Keratinocyte (primary cell): ENCODE results near the gene FRYL. TPM values are rescaled to one million over a fixed set of nuclear protein-coding genes. Genes with fewer than 3 reads are reported as not detected.
"Not testable (repeated sequence)": the region's sequence is repeated elsewhere in the genome, so short reads cannot be mapped to it uniquely, and the experiment has no call there.

Experiments
- DNase-seq: peaks from one replicate; pipeline ENCODE4 v3.0.0-alpha.2; 2011; ENCODE audit warnings: low read depth, missing footprints, low spot score
- FAIRE-seq: peaks from 2 replicates; lab custom pipeline; 2011; peaks lifted over from hg19 to GRCh38; lab: Jason Lieb, UNC
- H2AFZ ChIP-seq: 2 replicates; pipeline ENCODE4 v1.6.0; 2012; ENCODE audit warnings: low read length, control low read depth, inconsistent platforms; ENCODE audit not compliant: control insufficient read depth
- H3K27ac ChIP-seq: 2 replicates; pipeline ENCODE4 v1.5.1; 2011; ENCODE audit warnings: low read length; ENCODE audit not compliant: control insufficient read depth, insufficient read depth
- H3K27me3 ChIP-seq: 3 replicates; pipeline ENCODE4 v1.6.0; 2011; ENCODE audit warnings: low read length; ENCODE audit not compliant: control insufficient read depth, insufficient read depth; ENCODE audit errors: extremely low read depth
- H3K36me3 ChIP-seq, 2 experiments: 2 replicates in 1 of 2; 3 replicates in 1 of 2; pipeline ENCODE4 v1.5.1; 2011; ENCODE audit warnings: low read length in 2 of 2, mild to moderate bottlenecking in 1 of 2; ENCODE audit not compliant: control insufficient read depth in 2 of 2, insufficient read depth in 2 of 2; ENCODE audit errors: extremely low read depth in 1 of 2
- H3K4me1 ChIP-seq: 3 replicates; pipeline ENCODE4 v1.5.1; 2011; ENCODE audit warnings: low read length; ENCODE audit not compliant: control insufficient read depth, insufficient read depth; ENCODE audit errors: extremely low read depth
- H3K4me2 ChIP-seq: 3 replicates; pipeline ENCODE4 v1.6.0; 2011; ENCODE audit warnings: low read depth, low read length; ENCODE audit not compliant: control insufficient read depth, insufficient read depth; ENCODE audit errors: extremely low read depth
- H3K4me3 ChIP-seq, 3 experiments: fragments of 200-600 bp in 1 of 3; sonication (generic) in 1 of 3; 2 replicates in 2 of 3; 3 replicates in 1 of 3; pipeline ENCODE4 v1.5.1; 2011 to 2016; ENCODE audit warnings: low read length in 3 of 3, mild to moderate bottlenecking in 3 of 3, control low read depth in 2 of 3, inconsistent platforms in 1 of 3, low read depth in 1 of 3, mixed read lengths in 1 of 3, mixed run types in 1 of 3, moderate library complexity in 1 of 3; ENCODE audit not compliant: control insufficient read depth in 2 of 3, insufficient read depth in 2 of 3; ENCODE audit errors: extremely low read depth in 1 of 3
- H3K79me2 ChIP-seq: 2 replicates; pipeline ENCODE4 v1.6.0; 2012; ENCODE audit warnings: low read length; ENCODE audit not compliant: control insufficient read depth, insufficient read depth
- H3K9ac ChIP-seq: 3 replicates; pipeline ENCODE4 v1.6.0; 2011; ENCODE audit warnings: low read length; ENCODE audit not compliant: control insufficient read depth, insufficient read depth; ENCODE audit errors: extremely low read depth
- H3K9me1 ChIP-seq: 3 replicates; pipeline ENCODE4 v1.6.0; 2011; ENCODE audit warnings: low read length; ENCODE audit not compliant: control insufficient read depth, insufficient read depth; ENCODE audit errors: extremely low read depth
- H3K9me3 ChIP-seq: 2 replicates; pipeline ENCODE4 v1.5.1; 2012; ENCODE audit warnings: low read depth, low read length; ENCODE audit not compliant: control insufficient read depth
- H4K20me1 ChIP-seq: 3 replicates; pipeline ENCODE4 v1.6.0; 2011; ENCODE audit warnings: low read length; ENCODE audit not compliant: control insufficient read depth, insufficient read depth; ENCODE audit errors: extremely low read depth
- CTCF ChIP-seq, 3 experiments: IDR thresholded peaks in 1 of 3; conservative IDR thresholded peaks in 1 of 3; optimal IDR thresholded peaks in 1 of 3; 2 replicates in 2 of 3; 3 replicates in 1 of 3; pipeline versions ENCODE3 to v1.5.1; 2011; ENCODE audit warnings: low read length in 3 of 3, mild to moderate bottlenecking in 3 of 3, moderate library complexity in 2 of 3, control low read depth in 1 of 3, inconsistent platforms in 1 of 3; ENCODE audit not compliant: insufficient read depth in 2 of 3; ENCODE audit errors: extremely low read depth in 1 of 3
- EZH2 ChIP-seq: IDR thresholded peaks from one replicate; pipeline ENCODE4 v1.6.1; 2012; ENCODE audit warnings: inconsistent platforms, mild to moderate bottlenecking, low read length, moderate library complexity
- dilution Hi-C: fragments of 300-500 bp; cut with MboI; formaldehyde crosslinking; loops from one replicate; pipeline ENCODE4 v1.7.0; 2020; ENCODE audit warnings: low sequenced_read_pairs; ENCODE audit not compliant: extremely low pct_ligation_motif_present
- polyA plus RNA-seq, 5 experiments: library from polyadenylated mRNA; depleted of rRNA in 3 of 5; stranded (reverse) in 3 of 5; stranded (forward) in 1 of 5; unstranded in 1 of 5; fragments of >200 nt; gene quantifications; 1 replicate in 1 of 5; 2 replicates in 3 of 5; 3 replicates in 1 of 5; pipeline versions ENCODE4 v1.2.1 to v1.2.3, GENCODE V29; 2011 to 2012; ENCODE audit warnings: missing spikeins in 2 of 5, low read depth in 1 of 5, low replicate concordance in 1 of 5

FRYL gene
- polyA plus RNA-seq, 1 donor (not counting 4 experiments of a cell fraction or from before 2014, with no cell fraction given), result 40.4 TPM

GRCh38 chr4:48746608-48747362 is 33.3 kb downstream of the FRYL start:
- Histone ChIP-seq H3K4me1 (peaks cover 24% of the 10 kb centered on the region), H3K9ac (peak overlapping the region; percentile 82), H3K9me1 (no peaks in the 10 kb centered on the region), H3K9me3 (no peaks in the 10 kb centered on the region), H3K4me2 (peak overlapping the region; percentile 81), H3K27ac (peak overlapping the region; percentile 88), H3K4me3 (peak overlapping the region in 2 of 3 experiments; percentile 35 to 53), H3K79me2 (peaks cover 85% of the 10 kb centered on the region), H4K20me1 (no peaks in the 10 kb centered on the region), H2AFZ (no peak overlapping the region), H3K27me3 (no peaks in the 10 kb centered on the region), H3K36me3 (no peaks in the 10 kb centered on the region)
- dilution Hi-C loops, result no loop called here
- DNase-seq (peak; percentile 41), FAIRE-seq (peak; percentile 87)
- TF ChIP-seq EZH2, result no peak
- TF ChIP-seq CTCF (optimal IDR thresholded peaks at IDR 0.05 in 1 of 3, IDR thresholded peaks at IDR 0.05 in 1 of 3, conservative IDR thresholded peaks at IDR 0.05 in 1 of 3; ENCODE audit: extremely low read depth in 1 of 3, insufficient read depth in 2 of 3, low read length in 3 of 3), result no peak

GRCh38 chr4:48745223-48745622 is 34.9 kb downstream of the FRYL start:
- H4K20me1 ChIP-seq, DNase-seq, dilution Hi-C loops, FAIRE-seq, H3K27ac ChIP-seq, H3K9me1 ChIP-seq, H3K36me3 ChIP-seq, H2AFZ ChIP-seq, H3K4me2 ChIP-seq, H3K9me3 ChIP-seq, H3K27me3 ChIP-seq, H3K9ac ChIP-seq, H3K4me3 ChIP-seq: not testable (repeated sequence)
- Histone ChIP-seq H3K4me1 (peaks cover 25% of the 10 kb centered on the region), H3K79me2 (peaks cover 86% of the 10 kb centered on the region)
